OCI-LY7 (cell line): Measurements from ENCODE around the gene TPRG1. TPM values are rescaled to one million over a fixed set of nuclear protein-coding genes. Genes with fewer than 3 reads are reported as not detected.
"Not testable (repeated sequence)": the region's sequence is repeated elsewhere in the genome, so short reads cannot be mapped to it uniquely, and the experiment has no call there.

Experiments
- BruUV-seq: library from RNA; stranded (reverse); fragments of 400-500 nt; replicated peaks from 2 replicates; lab custom pipeline; 2021; lab: Mats Ljungman, UMichigan
- CTCF ChIA-PET: fragments of 300-600 bp; sonication (Branson Sonifier 250); formaldehyde crosslinking; loops from one replicate; lab custom pipeline; 2022; ENCODE audit warnings: antibody characterized with exemption; ENCODE audit not compliant: unreplicated experiment; lab: Charles Lee
- POLR2A ChIA-PET: fragments of 300-600 bp; sonication (Branson Sonifier 250); formaldehyde crosslinking; loops from one replicate; lab custom pipeline; 2022; ENCODE audit warnings: antibody characterized with exemption; lab: Charles Lee
- DNase-seq: peaks from one replicate; pipeline ENCODE4 v3.0.0-alpha.2; 2015; ENCODE audit warnings: low spot score
- H2AFZ ChIP-seq: fragments of 200-600 bp; sonication (generic), shearing (Covaris generic); 2 replicates; pipeline ENCODE4 v1.6.1; 2014; ENCODE audit warnings: mild to moderate bottlenecking, antibody characterized with exemption, low read length, moderate library complexity
- H3K27ac ChIP-seq: fragments of 200-600 bp; sonication (generic); 2 replicates; pipeline ENCODE4 v1.5.1; 2014; ENCODE audit warnings: mixed run types, low read depth, mild to moderate bottlenecking, moderate library complexity, low read length, inconsistent platforms; ENCODE audit not compliant: poor library complexity, severe bottlenecking
- H3K36me3 ChIP-seq: fragments of 200-600 bp; sonication (generic); 2 replicates; pipeline ENCODE4 v1.6.1; 2014; ENCODE audit warnings: mild to moderate bottlenecking, antibody characterized with exemption, low read length, moderate library complexity, mixed read lengths; ENCODE audit not compliant: insufficient read depth
- H3K4me1 ChIP-seq: fragments of 200-600 bp; sonication (generic); 2 replicates; pipeline ENCODE4 v1.5.1; 2014; ENCODE audit warnings: mild to moderate bottlenecking, low read length; ENCODE audit not compliant: insufficient read depth, poor library complexity, severe bottlenecking
- H3K4me2 ChIP-seq: fragments of 200-600 bp; sonication (generic); 2 replicates; pipeline ENCODE4 v1.6.1; 2014; ENCODE audit warnings: mild to moderate bottlenecking, low read length
- H3K4me3 ChIP-seq: fragments of 200-600 bp; sonication (generic); 2 replicates; pipeline ENCODE4 v1.5.1; 2014; ENCODE audit warnings: mild to moderate bottlenecking, low read depth, low read length; ENCODE audit not compliant: poor library complexity, severe bottlenecking
- H3K79me2 ChIP-seq: fragments of 200-600 bp; sonication (generic); 2 replicates; pipeline ENCODE4 v1.6.1; 2016; ENCODE audit warnings: low read depth, mild to moderate bottlenecking, low read length, moderate library complexity, mixed read lengths; ENCODE audit not compliant: insufficient read depth
- H3K9me2 ChIP-seq: fragments of 200-600 bp; sonication (generic); 2 replicates; pipeline ENCODE4 v1.6.1; 2016; ENCODE audit warnings: mild to moderate bottlenecking, low read length, mixed read lengths; ENCODE audit not compliant: insufficient read depth
- H3K9me3 ChIP-seq: fragments of 200-600 bp; sonication (generic); 2 replicates; pipeline ENCODE4 v1.6.1; 2014; ENCODE audit warnings: mild to moderate bottlenecking, mixed run types, low read length, mixed read lengths
- H4K20me1 ChIP-seq: fragments of 200-600 bp; sonication (generic); 2 replicates; pipeline ENCODE4 v1.6.1; 2014; ENCODE audit warnings: mild to moderate bottlenecking, antibody characterized with exemption, low read length, moderate library complexity, mixed read lengths; ENCODE audit not compliant: insufficient read depth
- EZH2phosphoT487 ChIP-seq: fragments of 200-600 bp; sonication (generic); IDR thresholded peaks from 2 replicates; pipeline ENCODE4 v1.6.1; 2018; ENCODE audit warnings: low read depth, borderline replicate concordance, mild to moderate bottlenecking, mixed run types, antibody characterized with exemption, low read length, moderate library complexity, mixed read lengths
- intact Hi-C: fragments of 100-400 bp; cut with micrococcal nuclease; formaldehyde crosslinking; loops from one replicate; pipeline ENCODE4 v1.10.0; 2022; ENCODE audit not compliant: unreplicated experiment
- total RNA-seq, 2 experiments: library from RNA; depleted of rRNA in 1 of 2; stranded (reverse); fragments of >200 nt in 1 of 2; shearing (Covaris generic) in 1 of 2; gene quantifications; 2 replicates each; pipeline ENCODE4 v1.2.3, GENCODE V29; 2014 to 2022
- TF ChIP-seq, protein P1 (sequence below): fragments of 200-600 bp; sonication (generic); conservative IDR thresholded peaks from 2 replicates; pipeline ENCODE4 v1.5.1; 2014; ENCODE audit warnings: mild to moderate bottlenecking, antibody characterized with exemption, low read length, moderate library complexity, mixed read lengths

The TPRG1 gene
- total RNA-seq, 2 experiments from 2014 or later = 0.92 TPM; not detected in 1

DNA sequence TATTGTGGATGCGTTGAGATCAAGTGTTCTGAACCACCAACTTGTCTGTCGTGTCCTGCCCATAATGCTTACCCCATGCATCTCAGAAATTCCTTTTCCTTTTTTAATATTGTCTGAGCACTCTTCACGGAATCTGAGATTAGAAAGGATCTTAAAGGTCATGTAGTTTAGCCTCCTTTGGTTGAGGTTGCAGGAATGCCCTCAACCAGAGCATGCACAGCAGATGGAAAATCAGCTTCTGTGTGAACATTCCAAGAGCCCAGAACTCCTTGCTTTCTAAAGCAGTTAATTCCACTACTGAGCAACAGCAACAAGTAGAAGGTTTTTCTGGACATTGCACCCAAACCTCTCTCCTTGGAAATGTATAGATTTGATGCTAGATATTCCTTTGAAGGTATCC is 153.7 kb downstream of the TPRG1 start:
- DNase-seq = no peak
- ChIA-PET CTCF (no interaction called here), POLR2A (interaction anchor here (1.4 to 1.8 kb wide), 2 partner anchors 27 to 40 kb away, joined by 4 to 8 read pairs; no protein-coding TSS in a partner anchor)
- H2AFZ ChIP-seq = no peak overlapping the region
- BruUV-seq = no TSS peak
- peaks cover 26% of the 10 kb centered on the region for H3K4me1 ChIP-seq
- no peaks in the 10 kb centered on the region for H3K79me2 ChIP-seq
- intact Hi-C loops = no loop called here
- no peak overlapping the region for H3K4me3 ChIP-seq
- no peaks in the 10 kb centered on the region; the same call in 1 of the 2 replicates for H3K36me3 ChIP-seq
- no peak overlapping the region for H3K27ac ChIP-seq
- no peaks in the 10 kb centered on the region; the same call in 1 of the 2 replicates for H3K9me3 ChIP-seq
- H3K9me2 ChIP-seq = no peaks in the 10 kb centered on the region
- no peaks in the 10 kb centered on the region for H4K20me1 ChIP-seq
- H3K4me2 ChIP-seq = peak overlapping the region; percentile 62
- TF ChIP-seq EZH2phosphoT487 = no peak
- TF ChIP-seq, protein P1, sequence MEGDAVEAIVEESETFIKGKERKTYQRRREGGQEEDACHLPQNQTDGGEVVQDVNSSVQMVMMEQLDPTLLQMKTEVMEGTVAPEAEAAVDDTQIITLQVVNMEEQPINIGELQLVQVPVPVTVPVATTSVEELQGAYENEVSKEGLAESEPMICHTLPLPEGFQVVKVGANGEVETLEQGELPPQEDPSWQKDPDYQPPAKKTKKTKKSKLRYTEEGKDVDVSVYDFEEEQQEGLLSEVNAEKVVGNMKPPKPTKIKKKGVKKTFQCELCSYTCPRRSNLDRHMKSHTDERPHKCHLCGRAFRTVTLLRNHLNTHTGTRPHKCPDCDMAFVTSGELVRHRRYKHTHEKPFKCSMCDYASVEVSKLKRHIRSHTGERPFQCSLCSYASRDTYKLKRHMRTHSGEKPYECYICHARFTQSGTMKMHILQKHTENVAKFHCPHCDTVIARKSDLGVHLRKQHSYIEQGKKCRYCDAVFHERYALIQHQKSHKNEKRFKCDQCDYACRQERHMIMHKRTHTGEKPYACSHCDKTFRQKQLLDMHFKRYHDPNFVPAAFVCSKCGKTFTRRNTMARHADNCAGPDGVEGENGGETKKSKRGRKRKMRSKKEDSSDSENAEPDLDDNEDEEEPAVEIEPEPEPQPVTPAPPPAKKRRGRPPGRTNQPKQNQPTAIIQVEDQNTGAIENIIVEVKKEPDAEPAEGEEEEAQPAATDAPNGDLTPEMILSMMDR = no peak

DNA sequence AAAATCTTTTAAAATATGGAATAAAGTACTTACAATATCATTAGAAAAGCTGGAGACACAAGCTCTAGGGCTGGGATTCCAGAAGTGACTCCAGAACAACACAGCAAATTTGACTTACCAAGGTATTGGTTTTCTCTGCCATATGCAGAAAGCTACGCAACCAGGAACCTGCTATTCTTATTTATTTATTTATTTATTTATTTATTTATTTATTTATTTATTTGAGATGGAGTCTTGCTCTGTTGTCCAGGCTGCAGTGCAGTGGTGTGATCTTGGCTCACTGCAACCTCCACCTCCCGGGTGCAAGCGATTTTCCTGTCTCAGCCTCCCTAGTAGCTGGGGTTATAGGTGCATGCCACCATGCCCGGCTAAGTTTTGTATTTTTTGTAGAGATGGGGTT is 157.9 kb downstream of the TPRG1 start:
- CTCF ChIA-PET = not testable (repeated sequence)

DNA sequence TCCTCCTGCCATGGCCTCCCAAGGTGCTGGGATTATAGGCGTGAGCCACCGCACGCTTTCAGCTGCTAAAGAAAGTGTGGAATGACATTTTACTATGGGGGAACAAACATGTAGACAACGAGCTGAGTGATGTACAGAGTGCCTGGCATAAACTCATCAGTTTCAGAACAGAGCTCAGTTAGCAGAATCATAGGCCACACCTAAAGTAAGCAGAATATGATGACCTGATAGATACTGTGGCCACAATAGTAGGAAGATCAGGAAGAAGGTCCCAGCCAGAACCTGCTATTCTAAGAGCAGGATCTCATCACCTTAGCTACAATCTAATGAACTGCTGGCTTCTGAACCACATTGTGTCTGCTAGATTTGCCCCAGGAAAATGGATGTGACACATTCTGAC is 158.3 kb downstream of the TPRG1 start:
- no peaks in the 10 kb centered on the region for H4K20me1 ChIP-seq
- no peak for DNase-seq
- H3K9me2 ChIP-seq = no peaks in the 10 kb centered on the region
- TF ChIP-seq, protein P1 = no peak
- no peak for TF ChIP-seq EZH2phosphoT487
- H3K9me3 ChIP-seq = no peaks in the 10 kb centered on the region; the same call in 1 of the 2 replicates
- H3K4me2 ChIP-seq = no peak overlapping the region
- no peaks in the 10 kb centered on the region for H3K36me3 ChIP-seq
- ChIA-PET CTCF (no interaction called here), POLR2A (interaction anchor here (0.6 to 1.1 kb wide), 2 partner anchors 8 to 1376 kb away, joined by 3 to 5 read pairs; no protein-coding TSS in a partner anchor)
- H2AFZ ChIP-seq = no peak overlapping the region
- no peak overlapping the region for H3K27ac ChIP-seq
- H3K4me1 ChIP-seq = peaks cover 9% of the 10 kb centered on the region
- H3K4me3 ChIP-seq = no peak overlapping the region
- intact Hi-C loops = no loop called here
- H3K79me2 ChIP-seq = no peaks in the 10 kb centered on the region
- BruUV-seq = no TSS peak

More for the DNA sequence above, 157.9 kb downstream of the TPRG1 start:
- POLR2A ChIA-PET = interaction anchor here (0.6 to 1.1 kb wide), 2 partner anchors 9 to 1377 kb away, joined by 3 to 5 read pairs; no protein-coding TSS in a partner anchor
- H3K4me1 ChIP-seq = peaks cover 12% of the 10 kb centered on the region
- BruUV-seq, H3K27ac ChIP-seq, H3K4me2 ChIP-seq, H3K79me2 ChIP-seq, H3K4me3 ChIP-seq, H2AFZ ChIP-seq, H3K9me3 ChIP-seq, DNase-seq, H3K9me2 ChIP-seq, H3K36me3 ChIP-seq, intact Hi-C loops, H4K20me1 ChIP-seq: not testable (repeated sequence)
